HG03354 (cell line): Measurements from ENCODE around the gene UBA1.

Source experiments
- ATAC-seq: cut with Tn5 transposase; IDR thresholded peaks from one replicate; pipeline ENCODE4 v1.9.1; 2021; ENCODE audit warnings: mild to moderate bottlenecking; ENCODE audit not compliant: unreplicated experiment, poor library complexity, severe bottlenecking

Gene UBA1

DNA sequence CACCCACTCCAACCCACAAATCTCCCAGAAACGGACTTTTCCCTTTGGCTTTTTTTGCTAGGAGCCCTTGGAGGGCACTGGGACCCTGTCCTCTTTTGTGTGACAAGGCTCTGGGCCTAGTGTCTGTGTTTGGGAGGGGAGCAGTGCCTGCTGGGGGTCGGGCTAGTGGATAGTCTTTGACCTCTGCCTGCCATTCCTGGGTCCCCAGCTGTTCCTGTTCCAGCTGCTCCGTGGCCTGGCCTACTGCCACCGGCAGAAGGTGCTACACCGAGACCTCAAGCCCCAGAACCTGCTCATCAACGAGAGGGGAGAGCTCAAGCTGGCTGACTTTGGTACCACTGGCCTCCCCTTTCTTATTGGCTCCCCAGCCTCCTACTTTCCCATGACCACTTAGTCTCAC lies 32.4 kb downstream of the UBA1 start:
- no peak for ATAC-seq

DNA sequence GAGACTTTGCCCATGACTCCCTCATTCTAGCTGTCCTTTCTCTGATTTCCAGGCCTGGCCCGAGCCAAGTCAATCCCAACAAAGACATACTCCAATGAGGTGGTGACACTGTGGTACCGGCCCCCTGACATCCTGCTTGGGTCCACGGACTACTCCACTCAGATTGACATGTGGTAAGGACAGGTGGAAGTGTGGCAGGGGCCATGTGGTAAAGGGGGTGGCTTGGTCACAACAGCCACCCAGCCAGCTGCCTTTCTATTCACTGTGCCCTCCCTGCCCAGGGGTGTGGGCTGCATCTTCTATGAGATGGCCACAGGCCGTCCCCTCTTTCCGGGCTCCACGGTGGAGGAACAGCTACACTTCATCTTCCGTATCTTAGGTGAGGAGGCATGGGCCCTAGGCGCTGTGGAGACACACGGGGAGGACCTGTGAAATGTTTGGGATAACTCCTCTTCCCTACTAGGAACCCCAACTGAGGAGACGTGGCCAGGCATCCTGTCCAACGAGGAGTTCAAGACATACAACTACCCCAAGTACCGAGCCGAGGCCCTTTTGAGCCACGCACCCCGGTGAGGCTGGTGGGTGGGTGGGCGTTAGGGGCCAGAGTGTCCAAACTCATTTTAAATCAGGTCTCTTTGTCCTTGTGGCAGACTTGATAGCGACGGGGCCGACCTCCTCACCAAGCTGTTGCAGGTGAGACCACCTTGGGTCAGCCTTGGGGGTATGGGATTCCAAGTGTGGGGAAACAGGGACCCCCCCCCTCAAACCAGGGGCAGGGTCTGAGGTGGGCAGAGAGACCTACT lies 33.1 kb downstream of the UBA1 start:
- no peak for ATAC-seq

DNA sequence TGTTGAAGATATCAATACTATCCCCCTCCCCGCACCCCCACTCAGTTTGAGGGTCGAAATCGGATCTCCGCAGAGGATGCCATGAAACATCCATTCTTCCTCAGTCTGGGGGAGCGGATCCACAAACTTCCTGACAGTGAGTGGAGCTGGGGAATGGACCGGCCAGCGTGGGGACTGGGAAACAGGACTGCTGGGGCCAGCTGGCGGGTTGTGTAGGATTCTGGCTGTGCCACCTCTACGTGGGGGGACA lies 33.6 kb downstream of the UBA1 start:
- no peak for ATAC-seq

DNA sequence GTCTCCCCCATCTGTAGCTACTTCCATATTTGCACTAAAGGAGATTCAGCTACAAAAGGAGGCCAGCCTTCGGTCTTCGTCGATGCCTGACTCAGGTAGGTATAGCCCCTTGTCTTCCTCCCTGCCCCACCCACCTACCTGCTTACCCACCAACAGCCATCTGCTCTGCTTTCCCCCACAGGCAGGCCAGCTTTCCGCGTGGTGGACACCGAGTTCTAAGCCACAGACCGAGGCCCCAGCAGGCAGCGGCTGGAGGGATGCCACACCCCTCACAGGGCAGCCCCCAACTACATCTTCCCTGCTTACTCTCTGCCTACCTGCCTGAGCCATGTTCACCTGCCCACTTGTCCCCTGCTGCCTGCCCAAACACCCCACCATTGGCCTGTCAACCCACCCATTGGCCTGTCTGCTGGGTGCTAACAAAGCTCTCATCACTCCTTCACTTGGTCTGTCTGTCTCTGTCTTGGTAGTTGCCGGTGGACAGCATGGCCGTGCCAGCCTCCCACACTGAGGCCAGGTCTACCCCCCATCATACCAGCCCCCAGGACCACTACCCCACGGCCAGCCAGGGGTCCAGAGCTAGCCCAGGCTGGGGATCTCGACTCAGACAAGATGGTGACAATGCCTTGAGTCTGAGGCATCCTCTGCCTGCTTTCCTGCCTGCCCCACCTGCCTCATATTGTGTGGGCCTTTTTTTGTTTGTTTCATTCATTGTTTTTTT lies 35.1 kb downstream of the UBA1 start:
- ATAC-seq: no peak

DNA sequence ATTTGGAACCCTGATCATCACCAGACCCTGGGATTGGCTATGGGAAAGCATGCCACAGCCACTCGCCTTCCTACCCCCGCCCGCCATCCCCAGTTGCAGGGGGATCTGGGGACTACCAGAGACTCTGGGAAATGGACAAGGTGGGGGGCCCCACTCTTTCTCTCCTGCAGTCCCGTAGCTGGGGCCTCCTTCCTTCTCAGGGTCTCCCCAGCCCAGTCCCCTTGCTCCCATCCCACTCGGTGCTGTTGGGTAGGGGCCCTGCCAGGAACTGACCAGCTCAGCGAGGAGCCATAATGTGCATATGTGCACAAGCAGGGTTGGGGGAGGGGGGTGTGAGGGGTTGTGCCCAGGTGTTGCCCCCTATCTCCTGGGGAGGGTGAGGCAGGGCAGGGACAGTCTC lies 35.8 kb downstream of the UBA1 start:
- ATAC-seq: no peak

DNA sequence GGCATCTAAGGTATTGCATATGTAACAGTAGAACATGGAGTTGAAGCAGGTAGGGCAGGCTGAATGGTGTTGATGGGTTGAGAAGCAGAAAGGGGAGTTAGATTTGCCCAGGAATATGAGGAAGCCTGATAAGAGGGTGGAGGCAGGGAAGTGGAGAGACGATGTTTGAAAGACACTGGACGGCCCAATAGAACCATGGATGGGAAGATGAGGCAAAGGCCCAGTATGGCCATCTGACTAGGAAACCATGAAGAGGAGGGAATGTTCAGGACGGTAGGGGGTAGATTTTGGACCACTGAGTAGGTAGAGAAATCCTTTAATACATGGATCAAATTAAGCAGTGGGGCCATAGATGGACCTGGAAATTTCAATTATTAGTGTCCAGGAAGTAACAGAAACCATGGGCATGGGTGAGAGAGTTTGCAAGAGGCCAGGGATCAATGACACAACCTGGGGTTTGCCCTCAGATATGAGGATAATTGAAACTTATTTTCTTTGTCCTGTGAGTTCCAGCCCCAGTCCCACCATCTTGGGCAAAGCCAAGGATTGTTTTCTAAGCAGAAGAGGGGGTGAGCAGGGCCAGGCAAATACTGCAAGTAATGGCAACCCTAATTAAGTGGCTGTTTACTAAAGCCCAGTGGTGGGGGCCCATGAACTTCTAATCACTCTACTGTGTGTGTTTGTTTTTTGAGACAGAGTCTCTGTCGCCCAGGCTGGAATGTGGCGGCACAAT lies 36.7 kb downstream of the UBA1 start:
- ATAC-seq: no peak

DNA sequence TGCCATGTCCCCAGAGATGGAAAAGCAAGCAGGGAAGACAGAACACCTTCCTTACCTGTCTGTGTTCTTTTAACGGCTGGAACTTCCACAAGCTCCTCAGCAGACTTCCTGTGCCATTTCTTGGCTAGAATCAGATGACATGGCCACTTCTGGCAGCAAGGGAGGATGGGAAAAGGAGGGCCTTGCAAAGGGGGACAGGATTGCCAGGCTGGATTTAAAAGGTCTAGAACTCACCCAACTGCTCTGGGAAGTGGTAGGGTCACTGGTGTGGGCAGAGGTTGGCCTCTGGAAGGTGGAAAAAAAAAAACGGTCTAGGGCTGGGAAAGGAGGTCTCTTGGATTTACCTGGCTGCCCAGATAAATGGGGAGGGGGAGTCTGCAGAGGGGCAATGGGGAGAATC lies 37.5 kb downstream of the UBA1 start:
- ATAC-seq: no peak

DNA sequence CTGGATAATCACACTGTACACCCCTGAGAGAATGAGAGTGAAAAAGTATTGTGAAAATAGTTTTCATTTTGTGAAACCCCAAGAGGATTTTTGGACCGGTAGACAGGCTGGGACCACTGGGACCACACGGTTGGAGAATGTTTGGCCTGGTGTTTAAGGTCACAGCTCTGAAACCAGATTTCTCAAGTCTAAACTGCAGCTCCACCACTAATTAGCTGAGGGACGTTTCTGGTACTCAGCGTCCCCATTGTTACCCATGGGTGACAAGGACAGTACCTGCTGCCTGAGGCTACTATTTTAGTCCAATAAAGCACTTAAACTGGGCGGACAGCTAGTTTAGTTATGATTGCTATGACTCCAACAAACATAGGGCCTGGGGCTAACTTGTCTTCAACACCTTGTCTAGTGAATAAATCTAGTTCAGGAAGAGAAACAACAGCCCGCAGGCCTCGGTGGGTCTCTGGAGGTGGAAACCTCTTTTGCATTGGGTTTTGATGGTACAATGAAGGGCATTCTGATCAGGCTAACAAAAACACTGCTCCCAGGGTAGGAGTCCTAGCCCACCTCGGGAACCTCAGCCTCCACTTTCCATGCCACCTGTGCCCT lies 38.7 kb downstream of the UBA1 start:
- no peak for ATAC-seq

DNA sequence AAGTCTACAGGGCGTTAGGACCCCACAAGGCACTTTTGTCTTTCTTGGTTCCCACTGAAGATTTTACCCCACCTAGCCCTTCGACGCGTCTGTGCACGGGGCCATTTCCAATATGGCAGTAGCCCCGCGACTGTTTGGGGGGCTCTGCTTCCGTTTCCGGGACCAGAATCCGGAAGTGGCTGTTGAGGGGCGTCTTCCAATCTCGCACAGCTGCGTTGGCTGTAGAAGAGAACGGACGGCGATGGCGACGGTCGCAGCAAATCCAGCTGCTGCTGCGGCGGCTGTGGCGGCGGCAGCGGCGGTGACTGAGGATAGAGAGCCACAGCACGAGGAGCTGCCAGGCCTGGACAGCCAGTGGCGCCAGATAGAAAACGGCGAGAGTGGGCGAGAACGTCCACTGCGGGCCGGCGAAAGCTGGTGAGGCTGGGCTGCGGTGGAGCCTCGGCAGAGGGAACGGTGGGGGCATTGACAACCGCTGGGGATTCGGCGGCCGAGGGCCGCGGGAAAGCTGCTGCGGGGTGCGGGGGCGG lies 39.2 kb downstream of the UBA1 start, which contains the start of gene USP11:
TSS of gene USP11 (plus strand) at position 207 of the 530 bp plus-strand sequence. CDS start at position 242, 35 bp downstream.
- ATAC-seq: no peak

DNA sequence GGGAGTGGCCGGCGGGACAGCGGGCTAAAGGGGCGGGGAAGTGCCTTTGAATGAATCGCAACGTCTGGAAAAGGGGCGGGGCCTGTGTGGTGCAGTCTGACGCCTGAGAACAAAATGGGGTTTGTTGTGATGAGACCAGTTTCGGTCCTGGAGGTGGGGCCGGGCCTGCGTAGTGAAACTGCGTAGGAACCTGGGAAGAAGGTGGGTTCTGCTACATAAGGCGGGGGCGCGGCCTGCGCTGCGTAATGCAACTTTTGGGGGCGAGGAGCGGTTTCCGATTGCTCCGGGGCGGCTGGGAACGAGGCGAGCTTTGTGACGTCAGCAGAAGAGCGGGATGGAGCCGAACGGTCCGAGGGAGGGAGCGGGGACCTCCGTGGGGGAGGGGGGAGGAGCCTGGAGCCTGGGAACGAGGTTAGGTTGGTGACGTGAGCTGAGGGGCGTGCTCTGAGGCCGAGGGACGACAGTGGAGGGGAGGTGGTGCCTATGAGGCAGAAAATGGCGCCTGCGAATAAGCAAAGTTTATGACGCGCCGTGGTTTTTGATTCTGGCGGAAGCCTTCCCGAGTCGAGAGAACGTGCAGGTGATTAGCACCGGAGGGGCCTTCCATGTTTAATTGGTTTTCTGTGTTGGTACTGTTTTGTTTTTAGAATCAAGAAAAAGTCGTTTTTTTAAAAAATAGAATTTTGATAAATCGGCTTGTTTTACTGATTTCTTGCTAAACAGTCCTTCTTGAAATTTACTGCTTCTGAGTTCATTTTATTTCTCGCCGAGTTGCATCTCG lies 39.9 kb downstream of the UBA1 start:
- peak; percentile 86 for ATAC-seq

DNA sequence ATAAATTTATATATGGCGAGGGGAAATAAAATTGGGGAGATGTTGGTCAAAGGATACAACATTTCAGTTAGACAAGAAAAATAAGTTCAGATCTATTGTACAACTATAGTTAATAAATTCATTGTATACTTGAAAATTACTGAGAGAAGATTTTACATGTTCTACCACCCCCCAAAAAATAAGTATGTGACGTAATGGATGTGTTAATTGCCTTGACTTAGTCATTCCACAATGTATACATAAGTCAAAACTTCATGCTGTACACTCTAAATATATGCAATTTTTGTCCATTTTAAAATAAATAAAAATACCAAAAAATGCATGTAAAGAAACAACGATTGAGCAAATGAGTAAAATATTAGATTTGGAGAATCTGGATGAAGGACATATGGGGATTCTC lies 41.0 kb downstream of the UBA1 start:
- ATAC-seq: no peak

DNA sequence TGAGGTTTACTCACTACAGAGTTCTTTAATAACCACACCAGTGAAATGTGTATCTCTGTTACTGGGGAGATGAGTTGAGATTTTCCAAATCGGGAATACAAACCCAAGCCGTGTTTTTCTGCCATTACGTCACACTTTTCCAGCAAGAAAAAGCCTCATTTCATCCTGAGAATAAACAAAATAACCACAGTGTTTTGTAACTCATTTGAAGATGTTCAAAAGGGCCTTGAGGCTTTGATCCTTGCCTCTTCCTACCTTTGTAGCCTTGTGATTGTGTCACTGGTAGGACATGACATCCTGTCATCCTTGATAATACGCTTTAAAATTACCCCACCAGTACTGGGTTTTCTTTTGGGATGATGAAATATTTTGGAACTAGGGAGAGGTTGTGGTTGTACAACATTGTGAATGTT lies 42.1 kb downstream of the UBA1 start:
- ATAC-seq: no peak

DNA sequence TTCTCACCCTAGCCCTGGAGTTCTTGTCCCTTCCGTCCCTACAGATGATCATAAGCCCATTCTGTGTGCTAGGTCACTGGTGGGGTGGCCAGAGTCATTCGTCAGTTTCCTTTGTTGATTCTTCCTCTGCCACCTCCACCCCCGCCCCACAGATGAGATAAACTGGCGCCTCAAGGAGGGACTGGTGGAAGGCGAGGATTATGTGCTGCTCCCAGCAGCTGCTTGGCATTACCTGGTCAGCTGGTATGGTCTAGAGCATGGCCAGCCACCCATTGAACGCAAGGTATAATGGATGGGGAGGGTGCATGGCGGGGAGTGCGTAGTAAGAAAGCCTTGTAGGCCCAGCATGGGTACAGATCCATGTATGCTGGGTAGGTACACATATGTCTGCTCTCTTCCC lies 45.6 kb downstream of the UBA1 start:
- ATAC-seq: no peak

DNA sequence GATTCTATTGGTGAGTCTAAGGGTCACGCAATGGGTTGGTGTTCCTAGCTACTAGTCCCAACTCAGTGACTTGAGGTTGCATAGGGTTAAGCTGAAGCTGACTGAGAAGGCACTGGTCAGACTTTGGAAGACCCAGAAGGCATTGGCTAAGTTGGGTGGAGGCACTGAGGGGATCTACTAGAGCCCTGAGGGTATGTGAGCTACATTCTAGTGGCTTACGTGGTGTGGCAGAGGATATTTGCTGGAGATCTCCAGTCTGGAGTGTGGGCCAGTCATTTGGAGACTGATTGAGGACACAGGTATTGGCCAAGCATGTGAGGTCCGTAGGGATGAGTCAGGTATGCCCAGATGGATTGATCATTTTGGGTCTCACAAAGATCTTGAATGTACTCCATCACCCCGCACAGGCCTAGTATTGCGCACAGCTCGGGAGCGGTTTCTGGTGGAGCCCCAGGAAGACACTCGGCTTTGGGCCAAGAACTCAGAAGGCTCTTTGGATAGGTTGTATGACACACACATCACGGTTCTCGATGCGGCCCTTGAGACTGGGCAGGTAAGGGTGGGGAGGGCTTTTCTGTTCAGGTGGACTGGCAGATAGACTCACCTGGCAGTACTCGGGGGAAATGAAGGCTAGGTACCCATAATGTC lies 46.4 kb downstream of the UBA1 start:
- ATAC-seq: no peak

DNA sequence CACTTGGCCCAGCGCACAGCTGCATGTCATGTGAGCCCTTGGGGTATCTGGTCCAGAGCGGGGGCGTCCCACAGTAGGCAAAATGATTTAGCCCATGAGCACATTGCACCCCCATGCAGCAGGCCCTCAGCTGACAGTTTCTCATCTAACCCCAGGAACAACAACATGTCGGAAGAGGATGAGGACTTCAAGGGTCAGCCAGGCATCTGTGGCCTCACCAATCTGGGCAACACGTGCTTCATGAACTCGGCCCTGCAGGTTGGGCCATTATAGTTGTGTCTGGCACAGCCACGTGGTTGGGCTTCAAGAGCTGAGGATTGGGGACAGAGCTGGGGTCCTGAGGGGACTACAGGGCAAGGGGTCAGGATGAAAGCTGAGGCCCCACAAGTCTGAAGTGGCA lies 47.0 kb downstream of the UBA1 start:
- ATAC-seq: no peak

DNA sequence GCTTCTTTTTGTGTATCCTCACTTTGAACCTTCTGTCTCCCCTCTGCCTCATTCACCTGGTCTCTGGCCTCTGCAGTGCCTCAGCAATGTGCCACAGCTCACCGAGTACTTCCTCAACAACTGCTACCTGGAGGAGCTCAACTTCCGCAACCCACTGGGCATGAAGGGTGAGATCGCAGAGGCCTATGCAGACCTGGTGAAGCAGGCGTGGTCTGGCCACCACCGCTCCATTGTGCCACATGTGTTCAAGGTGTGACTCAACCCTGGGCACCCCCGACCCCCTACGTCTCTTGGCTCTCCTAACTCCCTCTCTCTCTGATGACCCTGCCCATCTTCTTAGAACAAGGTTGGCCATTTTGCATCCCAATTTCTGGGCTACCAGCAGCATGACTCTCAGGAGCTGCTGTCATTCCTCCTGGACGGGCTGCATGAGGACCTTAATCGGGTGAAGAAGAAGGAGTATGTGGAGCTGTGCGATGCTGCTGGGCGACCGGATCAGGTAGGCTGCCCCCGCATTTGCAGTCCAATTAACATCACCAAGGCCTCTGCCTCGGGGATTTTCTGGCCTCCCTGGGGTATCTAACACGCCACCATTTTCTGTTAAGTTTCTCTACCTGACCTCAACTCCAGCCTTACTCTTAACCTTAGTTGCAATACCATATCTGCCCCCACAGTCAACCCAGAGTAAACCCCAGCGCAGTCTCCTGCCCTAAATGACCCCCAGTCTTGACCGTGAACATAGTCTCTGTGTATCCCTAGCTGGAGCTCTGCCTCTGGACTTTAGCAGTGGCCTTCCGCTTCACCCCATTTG lies 47.8 kb downstream of the UBA1 start:
- no peak for ATAC-seq

DNA sequence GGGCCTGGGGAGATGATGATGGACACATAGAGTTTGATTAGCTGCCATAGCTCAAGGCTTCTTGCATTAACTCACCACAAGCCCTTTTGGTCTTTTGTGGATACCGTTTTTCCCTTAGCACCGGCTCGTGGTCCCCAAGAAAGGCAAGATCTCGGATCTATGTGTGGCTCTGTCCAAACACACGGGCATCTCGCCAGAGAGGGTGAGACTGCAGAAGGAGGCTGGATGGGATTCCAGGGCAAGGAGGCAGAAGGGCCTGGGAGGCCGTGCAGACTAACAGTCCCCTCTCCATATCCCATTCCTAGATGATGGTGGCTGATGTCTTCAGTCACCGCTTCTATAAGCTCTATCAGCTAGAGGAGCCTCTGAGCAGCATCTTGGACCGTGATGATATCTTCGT lies 48.7 kb downstream of the UBA1 start:
- no peak for ATAC-seq

DNA sequence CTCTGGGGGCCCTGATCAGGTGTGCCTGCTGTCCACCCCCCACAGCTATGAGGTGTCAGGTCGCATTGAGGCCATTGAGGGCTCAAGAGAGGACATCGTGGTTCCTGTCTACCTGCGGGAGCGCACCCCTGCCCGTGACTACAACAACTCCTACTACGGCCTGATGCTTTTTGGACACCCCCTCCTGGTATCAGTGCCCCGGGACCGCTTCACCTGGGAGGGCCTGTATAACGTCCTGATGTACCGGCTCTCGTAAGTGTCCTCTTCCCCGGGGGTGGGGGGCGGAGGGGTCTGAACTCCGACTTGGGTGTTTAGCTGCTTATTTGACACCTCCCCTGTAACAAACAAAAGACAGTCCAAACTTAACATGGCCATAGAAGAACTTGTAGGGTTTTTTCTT lies 49.7 kb downstream of the UBA1 start:
- ATAC-seq: no peak
